Vagina (tissue), 2 donors: Measurements from ENCODE around the gene C10orf71.

Source experiments
- CTCF ChIP-seq, 3 experiments: fragments of 450-650 bp in 2 of 3; fragments of 200-600 bp in 1 of 3; sonication (generic) in 1 of 3; IDR thresholded peaks; one replicate each; pipeline ENCODE4 v1.5.1; 2017 to 2019; ENCODE audit warnings: antibody characterized with exemption in 3 of 3, mild to moderate bottlenecking in 2 of 3, moderate library complexity in 2 of 3
- POLR2A ChIP-seq, 2 donors: fragments of 450-650 bp; IDR thresholded peaks; one replicate each; pipeline ENCODE4 v1.6.1; 2017; ENCODE audit warnings: antibody characterized with exemption in 2 of 2, mild to moderate bottlenecking in 2 of 2, moderate library complexity in 2 of 2

GRCh38 chr10:49293208-49293603 lies 5.8 kb upstream of the C10orf71 start:
- TF ChIP-seq POLR2A (IDR thresholded peaks at IDR 0.05), result no peak
- TF ChIP-seq CTCF (IDR thresholded peaks at IDR 0.05), result no peak
